Activated CD4-positive, alpha-beta memory T cell treated with anti-CD3 and anti-CD28 coated beads for 36 hours (primary cell): ENCODE measurements around the gene SUGP1. TPM values are rescaled to one million over a fixed set of nuclear protein-coding genes. Genes with fewer than 3 reads are reported as not detected.
A peak's percentile ranks its signal among the peaks of the same experiment; 100 is the strongest.

ENCODE experiments used
- CTCF ChIA-PET: fragments of 350-600 bp; sonication (Branson Sonifier 250); formaldehyde crosslinking; loops from one replicate; lab custom pipeline; 2021; ENCODE audit warnings: antibody characterized with exemption, inconsistent platforms; lab: Charles Lee
- POLR2A ChIA-PET: fragments of 350-600 bp; sonication (Branson Sonifier 250); formaldehyde crosslinking; loops from one replicate; lab custom pipeline; 2021; ENCODE audit warnings: antibody characterized with exemption; lab: Charles Lee
- DNase-seq: peaks from one replicate; pipeline ENCODE4 v3.0.0-alpha.2; 2020
- H3K27ac Mint-ChIP-seq: one replicate; pipeline ENCODE4 v1.8.0; 2021; ENCODE audit warnings: mixed read lengths
- H3K27me3 Mint-ChIP-seq: one replicate; pipeline ENCODE4 v1.8.0; 2021; ENCODE audit warnings: mixed read lengths
- H3K36me3 Mint-ChIP-seq: one replicate; pipeline ENCODE4 v1.8.0; 2021; ENCODE audit warnings: mixed read lengths
- H3K4me1 Mint-ChIP-seq: one replicate; pipeline ENCODE4 v1.8.0; 2021; ENCODE audit warnings: low read depth, mixed read lengths
- H3K4me3 Mint-ChIP-seq: one replicate; pipeline ENCODE4 v1.8.0; 2021; ENCODE audit warnings: mild to moderate bottlenecking, mixed read lengths
- H3K9me3 Mint-ChIP-seq: one replicate; pipeline ENCODE4 v1.8.0; 2021; ENCODE audit warnings: mixed read lengths
- intact Hi-C: fragments of 100-400 bp; cut with micrococcal nuclease; formaldehyde crosslinking; loops from one replicate; pipeline ENCODE4 v1.15.1; 2023
- total RNA-seq, 2 experiments: library from RNA; stranded (reverse); gene quantifications; one replicate each; pipeline ENCODE4 v1.2.3, GENCODE V29; 2021

The SUGP1 gene
- total RNA-seq, 2 experiments from 2014 or later: 39.2 to 44.0 TPM

DNA sequence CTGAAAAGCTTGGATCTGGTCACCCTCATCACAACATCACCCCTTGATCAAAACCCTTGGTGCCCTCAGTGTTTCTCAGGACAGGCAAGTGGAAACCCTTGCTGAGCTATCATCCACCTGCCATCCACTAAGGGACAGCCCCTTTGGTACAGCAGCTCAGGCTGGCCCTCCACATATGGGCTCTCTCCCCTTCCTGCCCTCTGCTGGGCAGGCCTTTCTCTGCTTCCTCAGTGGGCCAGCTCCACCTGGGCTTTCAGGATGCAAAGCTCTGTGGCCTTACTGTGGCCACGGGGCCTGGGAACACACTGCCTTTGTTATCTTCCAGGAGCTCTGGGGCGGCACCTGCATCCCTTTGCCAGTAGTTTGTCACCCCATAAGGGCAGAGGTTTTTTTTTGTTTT is 4.9 kb downstream of the SUGP1 start:
- no peak overlapping the region for H3K4me3 Mint-ChIP-seq
- H3K27ac Mint-ChIP-seq: peak overlapping the region; percentile 9
- H3K4me1 Mint-ChIP-seq: peaks cover 13% of the 10 kb centered on the region
- POLR2A ChIA-PET: interaction anchor here (0.6 to 1.5 kb wide), 2 partner anchors 49 to 124 kb away, joined by 3 to 5 read pairs; no protein-coding TSS in a partner anchor
- CTCF ChIA-PET: interaction anchor here (1.0 kb wide), 2 partner anchors 15 to 168 kb away, joined by 3 to 4 read pairs; no protein-coding TSS in a partner anchor
- no peaks in the 10 kb centered on the region for H3K27me3 Mint-ChIP-seq
- peak; percentile 14 for DNase-seq
- peaks cover 18% of the 10 kb centered on the region for H3K36me3 Mint-ChIP-seq
- no peaks in the 10 kb centered on the region for H3K9me3 Mint-ChIP-seq
- intact Hi-C loops: no loop called here

GRCh38 chr19:19308373-19308772 is 11.9 kb downstream of the SUGP1 start:
- POLR2A ChIA-PET: no interaction called here
- no peak overlapping the region for H3K27ac Mint-ChIP-seq
- peaks cover 23% of the 10 kb centered on the region for H3K36me3 Mint-ChIP-seq
- no peaks in the 10 kb centered on the region for H3K9me3 Mint-ChIP-seq
- no peak for DNase-seq
- CTCF ChIA-PET: no interaction called here
- no peak overlapping the region for H3K4me3 Mint-ChIP-seq
- no peaks in the 10 kb centered on the region for H3K4me1 Mint-ChIP-seq
- intact Hi-C loops: no loop called here
- no peaks in the 10 kb centered on the region for H3K27me3 Mint-ChIP-seq

GRCh38 chr19:19306191-19306590 is 14.1 kb downstream of the SUGP1 start:
- Mint-ChIP-seq H3K4me1 (no peaks in the 10 kb centered on the region), H3K27ac (no peak overlapping the region), H3K36me3 (peaks cover 24% of the 10 kb centered on the region), H3K27me3 (no peaks in the 10 kb centered on the region), H3K9me3 (no peaks in the 10 kb centered on the region), H3K4me3 (no peak overlapping the region)
- no peak for DNase-seq
- intact Hi-C loops: no loop called here
- CTCF ChIA-PET: no interaction called here
- POLR2A ChIA-PET: no interaction called here

DNA sequence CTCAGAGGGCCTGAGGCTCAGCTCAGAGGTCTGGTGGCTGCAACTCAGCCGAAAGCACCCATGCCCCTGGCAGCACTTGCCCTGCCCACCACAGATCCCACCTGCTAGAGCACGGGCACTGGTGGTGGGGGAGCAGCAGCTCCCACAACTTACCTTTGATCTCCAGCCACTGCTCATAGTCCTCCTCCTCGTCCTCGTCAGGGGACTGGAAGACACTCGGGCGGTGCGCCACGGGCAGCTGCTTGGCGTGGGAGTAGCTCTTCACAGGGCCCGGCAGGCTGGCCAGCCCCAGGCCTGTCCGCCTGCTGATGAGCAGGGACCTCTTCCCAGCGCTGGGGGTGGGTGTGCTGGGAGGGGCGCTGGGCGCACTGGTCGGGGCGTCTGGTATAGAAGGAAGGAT is 14.6 kb downstream of the SUGP1 start:
- intact Hi-C loops: no loop called here
- Mint-ChIP-seq H3K4me3 (no peak overlapping the region), H3K27ac (no peak overlapping the region), H3K27me3 (no peaks in the 10 kb centered on the region), H3K9me3 (no peaks in the 10 kb centered on the region), H3K36me3 (peaks cover 24% of the 10 kb centered on the region), H3K4me1 (no peaks in the 10 kb centered on the region)
- CTCF ChIA-PET: no interaction called here
- POLR2A ChIA-PET: no interaction called here
- no peak for DNase-seq

- peaks cover 20% of the 10 kb centered on the region for H3K36me3 Mint-ChIP-seq
Observed at GRCh38 chr19:19305066-19305465, 15.2 kb downstream of the SUGP1 start.

DNA sequence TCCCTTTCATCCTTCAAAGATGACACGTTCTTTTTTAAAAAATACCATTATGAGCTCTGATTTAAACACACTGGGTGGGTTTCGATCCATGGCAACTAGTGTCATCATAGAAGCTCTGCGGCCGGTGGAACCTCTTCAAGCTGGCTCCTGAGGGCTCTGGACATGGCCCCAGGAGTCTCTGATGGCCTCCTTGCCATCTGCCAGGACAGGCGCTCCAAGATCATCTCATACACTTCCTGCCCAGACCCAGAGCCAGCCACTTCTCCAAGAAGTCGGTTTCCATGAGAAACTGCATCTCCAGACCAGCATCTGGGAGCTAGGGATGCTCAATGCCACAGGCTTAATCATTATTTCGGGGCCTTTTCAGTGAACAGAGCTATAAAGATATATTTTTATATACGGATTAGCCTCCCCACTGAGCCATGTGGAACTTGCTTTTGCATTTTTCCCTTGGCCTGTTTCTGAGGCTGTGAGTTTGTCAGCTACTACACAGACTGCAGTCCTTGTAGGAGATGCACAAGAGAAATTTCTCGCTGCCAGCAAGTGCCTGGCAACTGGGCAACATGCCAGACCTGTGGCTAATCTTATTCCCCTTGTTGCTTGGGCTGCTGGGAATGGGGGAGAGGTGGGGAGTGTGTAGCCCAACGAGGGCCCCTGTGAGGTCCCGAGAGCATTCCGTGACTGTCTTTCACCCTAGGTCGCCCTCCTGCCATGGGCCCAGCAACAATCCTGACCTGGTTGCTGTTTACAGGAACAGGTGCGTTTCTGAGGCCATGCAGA is 15.9 kb downstream of the SUGP1 start:
- Mint-ChIP-seq H3K36me3 (peaks cover 17% of the 10 kb centered on the region), H3K9me3 (no peaks in the 10 kb centered on the region), H3K27me3 (no peaks in the 10 kb centered on the region), H3K27ac (no peak overlapping the region), H3K4me3 (no peak overlapping the region), H3K4me1 (no peaks in the 10 kb centered on the region)
- no peak for DNase-seq
- ChIA-PET POLR2A (no interaction called here), CTCF (interaction anchor here (0.9 kb wide), 1 partner anchor 19 kb away, joined by 3 read pairs; no protein-coding TSS in a partner anchor)
- intact Hi-C loops: no loop called here

More at GRCh38 chr19:19305066-19305465, 15.2 kb downstream of the SUGP1 start:
- ChIA-PET POLR2A (no interaction called here), CTCF (no interaction called here)
- Mint-ChIP-seq H3K9me3 (no peaks in the 10 kb centered on the region), H3K27me3 (no peaks in the 10 kb centered on the region), H3K4me1 (no peaks in the 10 kb centered on the region), H3K4me3 (no peak overlapping the region), H3K27ac (no peak overlapping the region)
- no peak for DNase-seq
- intact Hi-C loops: no loop called here

- H3K36me3 Mint-ChIP-seq: peaks cover 14% of the 10 kb centered on the region
- ChIA-PET CTCF (no interaction called here), POLR2A (no interaction called here)
- H3K4me3 Mint-ChIP-seq: no peak overlapping the region
- H3K9me3 Mint-ChIP-seq: no peaks in the 10 kb centered on the region
- no peak overlapping the region for H3K27ac Mint-ChIP-seq
- no peaks in the 10 kb centered on the region for H3K4me1 Mint-ChIP-seq
- intact Hi-C loops: no loop called here
- no peaks in the 10 kb centered on the region for H3K27me3 Mint-ChIP-seq
- no peak for DNase-seq
Observed at GRCh38 chr19:19303411-19303810, 16.9 kb downstream of the SUGP1 start.

GRCh38 chr19:19300613-19301012 is 19.7 kb downstream of the SUGP1 start:
- H3K27ac Mint-ChIP-seq: no peak overlapping the region
- H3K4me1 Mint-ChIP-seq: no peaks in the 10 kb centered on the region
- no peaks in the 10 kb centered on the region for H3K27me3 Mint-ChIP-seq
- no peak for DNase-seq
- ChIA-PET CTCF (no interaction called here), POLR2A (no interaction called here)
- no peak overlapping the region for H3K4me3 Mint-ChIP-seq
- H3K36me3 Mint-ChIP-seq: peaks cover 19% of the 10 kb centered on the region
- H3K9me3 Mint-ChIP-seq: no peaks in the 10 kb centered on the region
- intact Hi-C loops: no loop called here

DNA sequence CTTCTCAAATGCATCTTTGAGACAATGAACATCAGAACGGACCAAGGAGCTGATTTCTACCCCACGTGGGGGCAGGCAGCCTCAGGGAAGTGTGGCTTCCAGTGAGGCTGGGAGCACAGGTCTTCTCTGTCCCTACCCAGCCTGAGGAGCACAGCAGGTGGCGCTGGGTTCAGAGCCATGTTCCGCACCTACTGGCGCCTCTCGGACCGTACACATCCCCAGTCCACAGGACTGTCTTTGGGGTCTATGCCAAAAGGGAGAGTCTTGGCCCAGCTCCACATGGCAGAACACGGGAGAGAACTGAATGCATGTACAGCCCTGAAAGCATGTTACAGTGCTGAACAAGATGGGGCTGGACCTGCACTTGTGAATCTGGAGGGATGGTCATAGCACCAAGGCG is 22.6 kb downstream of the SUGP1 start:
- DNase-seq: no peak
- peaks cover 34% of the 10 kb centered on the region for H3K36me3 Mint-ChIP-seq
- H3K27ac Mint-ChIP-seq: no peak overlapping the region
- intact Hi-C loops: no loop called here
- CTCF ChIA-PET: no interaction called here
- POLR2A ChIA-PET: interaction anchor here (0.9 kb wide), 1 partner anchor 94 kb away, joined by 3 read pairs; the partner anchor contains the start of gene NR2C2AP
- no peaks in the 10 kb centered on the region for H3K4me1 Mint-ChIP-seq
- peaks cover 4% of the 10 kb centered on the region for H3K9me3 Mint-ChIP-seq
- no peak overlapping the region for H3K4me3 Mint-ChIP-seq
- H3K27me3 Mint-ChIP-seq: no peaks in the 10 kb centered on the region

GRCh38 chr19:19296953-19297689 is 23.2 kb downstream of the SUGP1 start:
- H3K4me1 Mint-ChIP-seq: no peaks in the 10 kb centered on the region
- peaks cover 5% of the 10 kb centered on the region for H3K9me3 Mint-ChIP-seq
- peaks cover 40% of the 10 kb centered on the region for H3K36me3 Mint-ChIP-seq
- DNase-seq: no peak
- no peak overlapping the region for H3K27ac Mint-ChIP-seq
- POLR2A ChIA-PET: no interaction called here
- CTCF ChIA-PET: no interaction called here
- no peak overlapping the region for H3K4me3 Mint-ChIP-seq
- H3K27me3 Mint-ChIP-seq: no peaks in the 10 kb centered on the region
- intact Hi-C loops: no loop called here

DNA sequence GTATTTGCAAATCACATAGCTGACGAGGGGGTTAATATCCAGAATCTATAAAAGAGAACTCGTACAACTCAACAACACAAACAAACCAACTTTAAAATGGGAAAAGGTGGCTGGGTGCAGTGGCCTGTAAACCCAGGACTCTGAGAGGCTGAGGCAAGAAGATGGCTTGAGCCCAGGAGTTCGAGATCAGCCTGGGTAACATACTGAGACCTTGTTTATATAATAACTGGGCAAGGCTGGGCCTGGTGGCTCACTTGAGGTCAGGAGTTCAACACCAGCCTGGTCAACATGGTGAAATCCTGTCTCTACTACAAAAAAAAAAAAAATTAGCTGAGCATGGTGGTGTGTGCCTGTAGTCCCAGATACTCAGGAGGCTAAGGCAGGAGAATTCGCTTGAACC is 25.4 kb downstream of the SUGP1 start:
- Mint-ChIP-seq H3K4me3 (no peak overlapping the region), H3K27me3 (no peaks in the 10 kb centered on the region), H3K27ac (no peak overlapping the region), H3K36me3 (peaks cover 48% of the 10 kb centered on the region), H3K9me3 (peaks cover 5% of the 10 kb centered on the region), H3K4me1 (no peaks in the 10 kb centered on the region)
- ChIA-PET CTCF (no interaction called here), POLR2A (no interaction called here)
- DNase-seq: no peak
- intact Hi-C loops: no loop called here

GRCh38 chr19:19292607-19293006 is 27.7 kb downstream of the SUGP1 start:
- POLR2A ChIA-PET: no interaction called here
- H3K4me1 Mint-ChIP-seq: no peaks in the 10 kb centered on the region
- H3K9me3 Mint-ChIP-seq: peaks cover 5% of the 10 kb centered on the region
- H3K36me3 Mint-ChIP-seq: peaks cover 54% of the 10 kb centered on the region
- intact Hi-C loops: no loop called here
- H3K27me3 Mint-ChIP-seq: no peaks in the 10 kb centered on the region
- CTCF ChIA-PET: no interaction called here
- no peak overlapping the region for H3K4me3 Mint-ChIP-seq
- no peak overlapping the region for H3K27ac Mint-ChIP-seq
- no peak for DNase-seq
